Inflammatory macrophage treated with lipopolysaccharide for 4 hours (primary cell): ENCODE data around the gene TOLLIP.
A peak's percentile ranks its signal among the peaks of the same experiment; 100 is the strongest.
"Not testable (repeated sequence)": the region's sequence is repeated elsewhere in the genome, so short reads cannot be mapped to it uniquely, and the experiment has no call there.

Source experiments
- DNase-seq: peaks from one replicate; pipeline ENCODE4 v3.0.0-alpha.2; 2020

TOLLIP gene

DNA sequence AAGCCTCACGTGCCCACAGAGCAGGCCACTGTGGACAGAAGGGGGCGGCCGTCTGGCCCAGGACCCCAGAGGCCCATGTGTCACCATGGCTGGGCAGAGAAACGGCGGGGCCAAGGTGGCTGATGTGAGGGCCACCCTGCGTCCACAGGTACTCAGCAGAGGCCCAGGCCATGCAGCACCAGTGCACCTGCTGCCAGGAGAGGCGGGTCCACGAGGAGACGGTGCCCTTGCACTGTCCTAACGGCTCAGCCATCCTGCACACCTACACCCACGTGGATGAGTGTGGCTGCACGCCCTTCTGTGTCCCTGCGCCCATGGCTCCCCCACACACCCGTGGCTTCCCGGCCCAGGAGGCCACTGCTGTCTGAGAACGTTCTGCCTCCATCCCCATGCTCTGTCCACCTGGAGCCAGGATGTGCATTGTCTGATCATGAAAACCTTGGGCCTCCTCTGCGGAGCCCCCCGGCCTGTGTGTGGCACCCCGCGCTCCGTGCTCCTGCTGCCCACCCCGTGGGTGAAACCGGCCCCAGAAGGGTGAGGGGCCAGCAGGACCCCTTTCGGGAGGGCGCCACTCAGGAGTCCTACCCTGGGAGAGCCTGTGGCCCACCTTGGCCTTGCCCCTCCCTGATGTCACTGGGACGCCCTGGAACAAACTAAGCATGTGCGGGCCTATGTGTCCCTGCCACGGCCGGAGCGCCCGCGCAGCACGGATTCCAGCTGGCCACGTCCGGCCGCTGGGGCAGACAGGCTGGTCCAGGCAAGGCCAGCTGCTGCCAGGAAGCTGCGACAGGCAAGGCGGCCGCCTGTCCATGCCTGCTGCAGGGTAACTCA is 48.0 kb downstream of the TOLLIP start:
- DNase-seq: no peak

GRCh38 chr11:1260620-1261019 is 48.8 kb downstream of the TOLLIP start:
- no peak for DNase-seq

- DNase-seq: peak; percentile 26
Measured at GRCh38 chr11:1260023-1260501, 49.4 kb downstream of the TOLLIP start.

GRCh38 chr11:1259561-1259960 is 49.9 kb downstream of the TOLLIP start:
- no peak for DNase-seq

DNA sequence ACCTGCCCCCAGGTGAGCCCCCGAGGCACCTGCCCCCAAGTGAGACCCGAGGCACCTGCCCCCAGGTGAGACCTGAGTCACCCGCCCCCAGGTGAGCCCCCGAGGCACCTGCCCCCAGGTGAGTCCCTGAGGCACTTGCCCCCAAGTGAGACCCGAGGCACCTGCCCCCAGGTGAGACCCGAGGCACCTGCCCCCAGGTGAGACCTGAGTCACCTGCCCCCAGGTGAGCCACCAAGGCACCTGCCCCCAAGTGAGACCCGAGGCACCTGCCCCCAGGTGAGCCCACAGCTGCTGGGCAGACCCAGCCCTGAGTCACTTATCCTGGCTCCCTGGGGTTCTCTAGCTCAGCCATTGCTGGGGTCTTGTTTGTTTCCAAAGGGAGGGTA is 50.4 kb downstream of the TOLLIP start:
- no peak for DNase-seq

GRCh38 chr11:1258401-1259075 is 50.9 kb downstream of the TOLLIP start:
- no peak for DNase-seq

GRCh38 chr11:1257916-1258315 is 51.5 kb downstream of the TOLLIP start:
- DNase-seq: no peak

GRCh38 chr11:1257366-1257765 is 52.1 kb downstream of the TOLLIP start:
- DNase-seq: no peak

DNA sequence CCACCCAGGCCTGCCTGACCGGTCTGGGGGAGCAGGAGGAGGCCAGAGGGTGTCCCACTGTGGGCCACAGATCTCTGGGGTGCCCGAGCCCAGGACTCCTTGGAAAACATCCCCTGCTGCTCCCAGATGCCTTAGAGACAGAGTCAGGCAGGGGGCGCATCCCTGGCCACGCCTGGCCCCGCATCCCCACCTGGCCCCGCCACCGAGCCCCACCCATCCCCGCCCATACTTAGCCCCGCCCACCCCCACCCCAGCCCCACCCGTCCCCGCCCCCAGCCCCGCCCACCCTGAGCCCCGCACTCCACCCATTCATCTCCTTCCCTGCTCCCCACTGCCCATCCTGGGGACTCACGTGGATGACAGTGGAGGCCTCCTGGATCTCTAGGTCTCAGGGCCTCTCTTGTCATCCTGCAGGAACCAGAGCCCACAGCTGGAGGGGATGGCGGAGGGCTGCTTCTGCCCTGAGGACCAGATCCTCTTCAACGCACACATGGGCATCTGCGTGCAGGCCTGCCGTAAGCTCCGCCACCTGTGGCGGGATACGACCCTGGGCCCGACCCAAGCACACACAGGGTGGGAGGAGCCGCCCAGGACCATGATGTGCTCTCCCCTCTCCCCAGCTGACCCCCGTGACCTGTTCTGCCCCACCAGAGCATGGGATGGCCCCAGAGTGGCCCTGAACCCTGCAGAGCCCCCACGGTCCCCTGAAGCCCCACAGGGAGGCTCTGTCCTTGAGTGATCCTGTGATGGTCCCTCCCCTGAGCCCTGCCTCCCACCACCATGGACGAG is 53.0 kb downstream of the TOLLIP start:
- DNase-seq: no peak

DNA sequence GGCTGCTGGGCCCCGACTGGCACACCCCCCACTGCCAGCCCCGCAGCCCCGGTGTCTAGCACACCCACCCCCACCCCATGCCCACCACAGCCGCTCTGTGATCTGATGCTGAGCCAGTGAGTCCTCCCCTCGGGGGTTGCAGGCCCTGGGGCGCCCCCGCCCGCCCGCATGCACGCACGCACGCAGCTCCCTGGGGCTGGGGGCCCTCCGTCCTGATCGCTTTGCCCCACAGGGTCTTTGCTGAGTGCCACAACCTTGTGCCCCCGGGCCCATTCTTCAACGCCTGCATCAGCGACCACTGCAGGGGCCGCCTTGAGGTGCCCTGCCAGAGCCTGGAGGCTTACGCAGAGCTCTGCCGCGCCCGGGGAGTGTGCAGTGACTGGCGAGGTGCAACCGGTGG is 54.3 kb downstream of the TOLLIP start:
- DNase-seq: no peak

- DNase-seq: no peak
Measured at GRCh38 chr11:1254733-1255132, 54.7 kb downstream of the TOLLIP start.

DNA sequence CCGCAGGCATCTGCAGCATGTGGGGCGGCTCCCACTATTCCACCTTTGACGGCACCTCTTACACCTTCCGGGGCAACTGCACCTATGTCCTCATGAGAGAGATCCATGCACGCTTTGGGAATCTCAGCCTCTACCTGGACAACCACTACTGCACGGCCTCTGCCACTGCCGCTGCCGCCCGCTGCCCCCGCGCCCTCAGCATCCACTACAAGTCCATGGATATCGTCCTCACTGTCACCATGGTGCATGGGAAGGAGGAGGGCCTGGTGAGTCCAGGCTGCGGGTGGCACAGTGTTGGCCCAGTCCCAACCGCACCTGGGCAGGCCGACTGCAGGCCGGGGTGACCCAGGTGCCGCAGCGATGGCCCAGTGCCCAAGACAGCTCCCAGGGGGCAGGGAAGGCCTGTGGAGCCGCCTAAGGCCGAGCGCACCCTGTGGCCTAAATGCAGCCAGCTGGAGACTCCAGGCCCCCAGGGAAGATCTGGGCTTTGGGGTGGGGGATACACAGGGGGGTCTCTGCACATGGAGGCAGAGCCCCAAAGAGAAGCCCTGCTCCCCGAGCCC is 55.3 kb downstream of the TOLLIP start:
- DNase-seq: no peak

DNA sequence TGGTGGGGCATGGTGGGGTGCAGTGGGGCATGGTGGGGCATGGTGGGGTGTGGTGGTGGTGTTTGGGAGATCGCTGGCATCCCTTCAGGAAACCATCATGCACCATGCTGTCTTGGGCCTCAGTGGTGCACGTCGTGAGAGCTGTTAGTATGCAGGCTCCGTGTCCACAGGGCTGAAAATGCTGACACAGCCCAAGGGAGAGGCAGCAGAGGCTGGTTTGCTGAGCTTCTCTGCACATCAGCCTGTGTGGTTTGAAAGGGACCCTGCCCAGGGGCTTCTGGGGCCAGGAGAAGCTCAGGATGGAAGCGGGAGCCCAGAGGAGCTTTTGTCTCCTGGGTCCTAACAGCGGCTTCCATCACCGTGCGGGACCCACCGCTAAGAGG is 56.3 kb downstream of the TOLLIP start:
- no peak for DNase-seq

- DNase-seq: no peak
Measured at GRCh38 chr11:1252371-1253102, 56.9 kb downstream of the TOLLIP start.

DNA sequence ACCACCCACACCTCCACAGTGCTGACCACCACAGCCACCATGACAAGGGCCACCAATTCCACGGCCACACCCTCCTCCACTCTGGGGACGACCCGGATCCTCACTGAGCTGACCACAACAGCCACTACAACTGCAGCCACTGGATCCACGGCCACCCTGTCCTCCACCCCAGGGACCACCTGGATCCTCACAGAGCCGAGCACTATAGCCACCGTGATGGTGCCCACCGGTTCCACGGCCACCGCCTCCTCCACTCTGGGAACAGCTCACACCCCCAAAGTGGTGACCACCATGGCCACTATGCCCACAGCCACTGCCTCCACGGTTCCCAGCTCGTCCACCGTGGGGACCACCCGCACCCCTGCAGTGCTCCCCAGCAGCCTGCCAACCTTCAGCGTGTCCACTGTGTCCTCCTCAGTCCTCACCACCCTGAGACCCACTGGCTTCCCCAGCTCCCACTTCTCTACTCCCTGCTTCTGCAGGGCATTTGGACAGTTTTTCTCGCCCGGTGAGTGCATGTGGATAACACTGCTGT is 58.1 kb downstream of the TOLLIP start:
- DNase-seq: no peak

DNA sequence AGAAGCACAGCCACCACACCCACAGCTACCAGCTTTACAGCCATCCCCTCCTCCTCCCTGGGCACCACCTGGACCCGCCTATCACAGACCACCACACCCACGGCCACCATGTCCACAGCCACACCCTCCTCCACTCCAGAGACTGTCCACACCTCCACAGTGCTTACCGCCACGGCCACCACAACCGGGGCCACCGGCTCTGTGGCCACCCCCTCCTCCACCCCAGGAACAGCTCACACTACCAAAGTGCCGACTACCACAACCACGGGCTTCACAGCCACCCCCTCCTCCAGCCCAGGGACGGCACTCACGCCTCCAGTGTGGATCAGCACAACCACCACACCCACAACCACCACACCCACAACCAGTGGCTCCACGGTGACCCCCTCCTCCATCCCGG is 59.0 kb downstream of the TOLLIP start:
- DNase-seq: not testable (repeated sequence)

DNA sequence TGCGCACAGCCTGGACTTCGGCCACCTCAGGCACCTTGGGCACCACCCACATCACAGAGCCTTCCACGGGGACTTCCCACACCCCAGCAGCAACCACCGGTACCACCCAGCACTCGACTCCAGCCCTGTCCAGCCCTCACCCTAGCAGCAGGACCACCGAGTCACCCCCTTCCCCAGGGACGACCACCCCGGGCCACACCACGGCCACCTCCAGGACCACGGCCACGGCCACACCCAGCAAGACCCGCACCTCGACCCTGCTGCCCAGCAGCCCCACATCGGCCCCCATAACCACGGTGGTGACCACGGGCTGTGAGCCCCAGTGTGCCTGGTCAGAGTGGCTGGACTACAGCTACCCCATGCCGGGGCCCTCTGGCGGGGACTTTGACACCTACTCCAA is 60.5 kb downstream of the TOLLIP start:
- DNase-seq: not testable (repeated sequence)

DNA sequence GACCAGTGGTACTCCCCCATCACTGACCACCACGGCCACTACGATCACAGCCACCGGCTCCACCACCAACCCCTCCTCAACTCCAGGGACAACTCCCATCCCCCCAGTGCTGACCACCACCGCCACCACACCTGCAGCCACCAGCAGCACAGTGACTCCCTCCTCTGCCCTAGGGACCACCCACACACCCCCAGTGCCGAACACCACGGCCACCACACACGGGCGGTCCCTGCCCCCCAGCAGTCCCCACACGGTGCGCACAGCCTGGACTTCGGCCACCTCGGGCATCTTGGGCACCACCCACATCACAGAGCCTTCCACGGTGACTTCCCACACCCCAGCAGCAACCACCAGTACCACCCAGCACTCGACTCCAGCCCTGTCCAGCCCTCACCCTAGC is 62.4 kb downstream of the TOLLIP start:
- not testable (repeated sequence) for DNase-seq

GRCh38 chr11:1246301-1246700 is 63.1 kb downstream of the TOLLIP start:
- DNase-seq: not testable (repeated sequence)

GRCh38 chr11:1245717-1246116 is 63.7 kb downstream of the TOLLIP start:
- not testable (repeated sequence) for DNase-seq

- not testable (repeated sequence) for DNase-seq
Measured at GRCh38 chr11:1244557-1244956, 64.9 kb downstream of the TOLLIP start.

- not testable (repeated sequence) for DNase-seq
Measured at GRCh38 chr11:1243521-1243920, 65.9 kb downstream of the TOLLIP start.
